ENCODE data around the gene CENPV. TPM values are rescaled to one million over a fixed set of nuclear protein-coding genes. Genes with fewer than 3 reads are reported as not detected.
"Not testable (repeated sequence)": the region's sequence is repeated elsewhere in the genome, so short reads cannot be mapped to it uniquely, and the experiment has no call there.

CENPV gene
- 121 and 144 TPM in 2 replicates for total RNA-seq (2014; rRNA removed; shearing (Covaris generic))

GRCh38 chr17:16353317-16354174, at the start of gene CENPV:
Gene CENPV (minus strand): TSS chr17:16353469. CDS start chr17:16353436, 33 bp downstream.
- DNase-seq (ENCODE audit: low read depth): peak; percentile 75

DNA sequence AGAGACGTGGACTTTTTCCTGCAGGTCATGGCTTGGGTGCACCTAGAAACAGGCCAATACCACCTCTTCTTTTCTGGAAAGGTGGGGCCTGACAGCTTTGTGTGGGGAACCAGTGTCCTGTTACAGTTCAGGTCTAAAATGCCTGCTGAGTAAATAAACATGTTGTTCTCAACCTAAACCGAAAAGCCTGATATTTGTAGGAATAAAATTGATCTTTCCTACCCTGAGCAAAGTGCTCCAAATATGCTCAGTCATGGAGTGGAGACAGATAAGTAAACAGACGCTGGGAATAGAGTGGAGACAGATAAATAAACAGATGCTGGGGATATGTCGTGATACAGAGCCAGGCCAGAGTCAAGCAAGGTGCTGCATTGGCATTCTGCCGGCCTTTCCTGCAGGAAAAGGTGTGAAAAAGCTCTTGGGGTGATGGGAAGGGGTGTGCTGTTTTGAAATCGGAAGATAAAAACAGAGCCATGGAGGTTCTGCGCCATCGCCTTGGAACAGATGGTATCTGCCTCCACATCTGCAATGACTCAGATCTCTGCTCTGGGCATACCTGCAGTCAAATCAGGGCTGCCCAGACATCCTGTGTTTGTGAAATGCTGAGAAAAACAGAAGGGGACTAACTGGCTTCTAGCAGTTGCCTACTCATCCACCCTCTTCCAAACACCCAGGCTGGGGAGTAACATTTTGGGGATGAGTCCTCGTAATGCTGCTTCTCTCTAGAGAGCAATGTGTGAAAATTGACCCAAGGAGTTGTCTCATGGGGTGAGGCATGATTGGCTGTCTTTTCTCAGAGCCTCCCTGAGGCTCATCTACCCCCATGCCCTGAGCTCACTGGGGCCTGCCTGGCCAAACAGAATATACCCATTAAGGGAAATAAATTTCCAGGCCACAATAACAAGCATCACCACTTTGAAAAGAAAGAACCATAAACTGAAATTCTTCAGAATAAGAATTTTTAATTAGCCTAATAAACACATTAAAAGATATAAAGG, 45.3 kb upstream of the CENPV start:
- DNase-seq (ENCODE audit: low read depth): no peak

DNA sequence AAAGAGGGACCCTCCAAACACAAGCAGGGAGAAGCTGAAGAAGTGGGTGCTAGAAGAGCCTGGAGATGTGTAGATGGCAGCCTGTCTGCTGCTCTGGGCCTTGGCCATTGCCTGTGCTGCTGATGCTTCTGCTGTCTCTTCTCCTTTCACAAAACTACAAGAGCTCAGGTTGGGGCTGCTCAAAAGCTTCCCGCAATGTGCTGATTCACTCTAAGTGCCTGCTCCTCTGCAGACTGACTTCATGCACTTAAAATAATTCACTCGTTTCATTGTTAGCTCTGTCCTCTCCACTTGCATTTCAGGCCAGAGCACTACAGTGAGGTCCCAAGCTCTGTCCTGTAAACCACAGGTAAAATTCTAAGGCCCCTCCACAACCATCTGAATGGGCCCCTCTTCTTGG, 43.4 kb upstream of the CENPV start:
- not testable (repeated sequence) for DNase-seq (ENCODE audit: low read depth)

DNA sequence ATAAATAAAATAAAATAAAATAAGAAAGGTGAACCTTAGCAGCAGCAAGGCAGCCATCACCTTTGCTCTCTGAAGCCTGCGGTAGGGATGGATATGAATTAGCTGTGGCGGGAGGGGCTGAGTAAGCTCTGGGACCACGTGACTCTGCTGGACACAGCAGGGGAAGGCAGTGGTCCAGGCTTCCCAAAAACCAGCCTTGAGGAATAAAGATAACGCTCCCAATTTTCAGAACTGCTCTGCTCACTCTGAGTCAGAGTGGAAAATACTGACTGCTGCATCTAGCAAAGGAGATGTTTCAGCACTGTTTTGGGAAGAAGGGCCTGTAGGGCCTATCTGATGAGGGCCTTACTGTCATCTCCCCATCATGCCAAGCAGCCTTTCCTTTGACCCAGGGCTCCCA, 42.6 kb upstream of the CENPV start:
- DNase-seq (ENCODE audit: low read depth): not testable (repeated sequence)

DNA sequence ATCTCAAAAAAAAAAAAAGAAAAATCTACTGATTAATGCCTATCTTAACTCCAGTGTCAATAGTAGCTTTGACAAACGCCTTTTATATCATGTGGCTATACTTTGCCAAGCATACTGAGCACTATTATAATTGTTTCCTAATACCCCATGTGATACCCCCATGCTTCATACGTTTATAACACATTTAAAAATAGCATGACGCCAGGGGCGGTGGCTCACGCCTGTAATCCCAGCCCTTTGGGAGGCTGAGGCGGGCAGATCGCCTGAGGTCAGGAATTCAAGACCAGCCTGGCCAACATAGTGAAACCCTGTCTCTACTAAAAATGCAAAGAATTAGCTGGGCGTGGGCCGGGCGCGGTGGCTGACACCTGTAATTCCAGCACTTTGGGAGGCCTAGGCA, 39.2 kb upstream of the CENPV start:
- not testable (repeated sequence) for DNase-seq (ENCODE audit: low read depth)

DNA sequence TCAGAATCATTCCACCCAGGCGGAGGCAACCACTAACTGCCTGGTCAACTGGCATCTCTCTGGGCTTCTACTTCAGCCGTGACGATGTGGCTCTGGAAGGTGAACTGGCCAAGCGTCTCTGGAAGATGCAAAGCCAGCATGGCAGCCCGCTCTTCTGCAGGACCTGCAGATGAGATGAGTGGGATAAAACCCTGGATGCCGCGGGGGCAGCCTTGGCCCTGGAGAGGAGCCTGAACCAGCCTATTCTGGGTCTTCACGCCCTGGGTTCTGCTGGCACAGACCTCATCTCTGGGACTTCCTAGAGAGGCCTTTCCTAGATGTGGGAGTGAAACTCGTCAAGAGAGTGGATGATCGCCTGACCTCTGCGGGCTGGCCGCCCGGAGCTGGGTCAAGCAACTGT, 38.2 kb upstream of the CENPV start:
- no peak for DNase-seq (ENCODE audit: low read depth)

DNA sequence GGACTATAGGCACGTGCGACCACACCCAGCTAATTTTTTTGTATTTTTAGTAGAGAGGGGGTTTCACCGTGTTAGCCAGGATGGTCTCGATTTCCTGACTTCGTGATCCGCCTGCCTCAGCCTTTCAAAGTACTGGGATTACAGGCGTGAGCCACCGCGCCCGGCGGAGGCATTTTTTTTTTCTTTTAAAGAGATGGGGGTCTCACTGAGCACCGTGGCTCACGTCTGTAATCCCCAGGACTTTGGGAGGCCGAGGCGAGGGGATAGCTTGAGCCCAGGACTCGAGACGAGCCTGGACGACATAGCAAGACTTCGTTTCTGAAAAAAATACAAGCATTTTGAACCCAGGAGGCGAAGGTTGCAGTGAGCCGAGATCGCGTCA, 32.8 kb upstream of the CENPV start:
- DNase-seq (ENCODE audit: low read depth): not testable (repeated sequence)

DNA sequence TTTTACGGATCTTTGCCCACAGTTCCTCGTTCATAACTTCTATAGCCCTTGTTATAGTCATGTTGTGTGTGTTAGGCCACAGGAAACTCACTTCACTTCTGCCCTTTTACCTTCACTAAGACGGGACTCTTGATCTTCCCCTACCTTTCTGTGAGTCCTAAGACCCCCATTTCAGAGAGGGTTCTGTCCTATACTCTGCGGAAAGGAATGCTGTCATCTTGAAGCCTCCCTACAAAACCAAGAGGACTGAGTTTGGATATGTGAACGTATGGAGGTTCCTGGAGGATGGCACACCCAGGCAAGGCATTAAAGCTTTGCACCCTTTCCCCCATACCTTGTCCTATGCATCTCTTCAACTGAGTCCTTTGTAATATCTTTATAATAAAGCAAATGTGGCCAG, 31.3 kb upstream of the CENPV start:
- no peak for DNase-seq (ENCODE audit: low read depth)

GRCh38 chr17:16383772-16384287, 30.6 kb upstream of the CENPV start:
- no peak for DNase-seq (ENCODE audit: low read depth)

DNA sequence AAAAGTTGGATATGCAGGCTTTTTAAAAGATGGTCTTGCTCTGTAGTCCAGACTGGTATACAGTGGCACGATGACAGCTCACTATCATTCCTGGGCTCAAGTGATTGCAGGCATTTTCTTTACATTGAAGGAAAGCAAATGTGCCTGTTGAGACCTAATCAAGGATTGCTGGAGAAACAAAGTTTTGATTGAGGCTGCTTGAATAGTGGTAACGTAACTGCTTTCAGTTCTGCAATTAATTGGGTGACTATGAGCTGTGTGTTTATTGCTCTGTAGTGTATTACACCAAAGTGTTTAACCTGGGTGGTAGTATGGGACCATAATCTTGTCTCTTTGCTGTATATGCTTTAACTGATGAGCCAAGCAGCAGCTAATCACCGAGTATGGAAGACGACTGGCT, 29.9 kb upstream of the CENPV start:
- no peak for DNase-seq (ENCODE audit: low read depth)

- DNase-seq (ENCODE audit: low read depth): no peak
Observed at GRCh38 chr17:16381496-16381820, 28.2 kb upstream of the CENPV start.

GRCh38 chr17:16380640-16381495, 27.6 kb upstream of the CENPV start, which contains the start of gene UBB:
Gene UBB (plus strand): TSS chr17:16381091. CDS start chr17:16381908, 817 bp downstream.
- DNase-seq (ENCODE audit: low read depth): peak; percentile 98

DNA sequence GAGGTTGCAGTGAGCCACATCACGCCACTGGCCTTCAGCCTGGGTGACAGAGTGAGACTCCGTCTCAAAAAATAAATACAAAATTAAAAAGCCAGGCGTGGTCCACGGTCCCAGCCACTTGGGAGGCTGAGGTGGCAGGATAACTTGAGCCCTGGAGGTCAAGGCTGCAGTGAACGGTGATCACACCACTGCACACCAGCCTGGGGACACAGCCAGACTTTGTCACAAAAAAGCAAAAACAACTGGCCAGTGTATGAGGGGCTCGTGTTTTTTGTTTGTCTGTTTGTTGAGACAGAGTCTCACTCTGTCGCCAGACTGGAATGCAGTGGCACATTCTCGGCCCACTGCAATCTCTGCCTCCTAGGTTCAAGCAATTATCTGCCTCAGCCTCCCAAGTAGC, 26.4 kb upstream of the CENPV start:
- no peak for DNase-seq (ENCODE audit: low read depth)

DNA sequence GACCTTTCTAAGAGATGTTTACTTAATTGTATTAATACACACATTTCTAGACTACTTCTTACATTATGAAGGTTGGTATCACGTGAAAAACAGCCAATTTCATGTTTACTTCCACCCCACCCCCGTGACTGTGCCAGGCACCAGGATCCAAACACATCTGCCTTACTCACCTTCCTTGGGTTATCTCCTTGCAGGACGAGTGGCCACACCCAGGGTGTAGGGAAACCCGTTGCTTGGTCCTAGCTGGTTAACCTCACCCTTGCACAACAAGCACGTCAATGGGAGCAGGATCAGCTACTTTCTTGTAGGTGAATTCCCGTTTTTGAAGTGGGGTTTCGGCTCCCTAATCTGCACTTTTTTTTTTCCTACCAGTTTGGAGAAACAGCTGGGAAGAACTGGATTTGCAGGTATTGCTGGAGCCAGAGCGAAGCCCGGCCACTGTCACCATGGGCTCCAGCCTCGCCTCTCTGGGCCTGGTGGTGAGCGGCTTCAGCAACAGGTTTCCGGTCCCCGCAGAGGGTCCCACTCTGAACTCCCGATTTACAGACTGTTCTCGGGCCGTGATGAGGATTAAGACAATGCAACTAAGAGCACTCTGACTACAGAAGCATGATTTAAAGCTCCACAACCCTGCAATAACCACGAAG, 25.5 kb upstream of the CENPV start:
- DNase-seq (ENCODE audit: low read depth): no peak

DNA sequence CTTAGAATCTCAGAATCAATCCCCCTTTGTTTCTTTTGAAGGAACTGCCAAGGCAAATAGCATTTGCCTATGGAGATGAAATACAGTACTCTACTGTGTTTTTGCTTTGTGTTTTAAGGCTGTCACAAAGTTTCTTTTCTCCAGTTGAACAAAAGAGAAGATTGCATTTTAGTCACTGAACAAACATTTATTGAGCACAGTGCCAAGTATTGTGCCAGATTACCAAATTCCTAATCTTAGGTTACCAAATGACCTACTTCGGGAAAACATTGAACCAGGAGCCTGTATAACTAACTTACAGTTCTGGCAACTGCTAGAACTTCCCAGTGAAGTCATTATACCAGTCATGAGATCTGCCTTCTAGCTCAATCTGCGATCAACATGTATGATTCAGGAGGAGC, 24.7 kb upstream of the CENPV start:
- no peak for DNase-seq (ENCODE audit: low read depth)

DNA sequence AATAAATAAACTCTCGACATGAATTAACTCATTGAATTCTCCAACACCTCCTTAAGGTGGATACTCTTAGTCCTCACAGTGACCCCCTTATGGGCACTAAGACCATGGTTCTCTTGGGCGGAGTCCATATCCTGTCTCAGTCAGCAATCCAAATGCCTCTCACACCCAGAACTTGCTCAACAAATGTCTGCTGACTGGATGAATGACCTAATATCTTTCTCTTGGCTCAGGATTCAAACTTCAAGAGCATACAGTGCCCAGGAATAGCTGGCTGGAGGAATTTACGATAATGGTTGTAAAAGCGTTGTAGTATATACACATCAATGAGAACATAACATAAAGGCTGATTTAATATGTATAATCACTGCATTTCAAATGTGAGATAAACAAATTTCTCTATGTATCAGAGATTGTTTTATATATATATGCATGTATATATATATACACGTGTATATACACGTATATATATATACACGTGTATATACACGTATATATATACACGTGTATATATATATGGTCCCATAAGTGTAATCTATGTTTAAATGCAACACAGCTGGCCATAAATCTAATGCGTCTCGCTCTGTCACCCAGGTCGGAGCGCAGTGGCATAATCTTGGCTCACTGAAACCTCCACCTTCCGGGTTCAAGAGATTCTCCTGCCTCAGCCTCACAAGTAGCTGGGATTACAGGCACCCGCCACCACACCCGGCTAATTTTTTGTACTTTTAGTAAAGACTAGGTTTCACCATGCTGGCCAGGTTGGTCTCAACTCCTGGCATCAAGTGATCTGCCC, 21.1 kb upstream of the CENPV start:
- DNase-seq (ENCODE audit: low read depth): peak; percentile 22

DNA sequence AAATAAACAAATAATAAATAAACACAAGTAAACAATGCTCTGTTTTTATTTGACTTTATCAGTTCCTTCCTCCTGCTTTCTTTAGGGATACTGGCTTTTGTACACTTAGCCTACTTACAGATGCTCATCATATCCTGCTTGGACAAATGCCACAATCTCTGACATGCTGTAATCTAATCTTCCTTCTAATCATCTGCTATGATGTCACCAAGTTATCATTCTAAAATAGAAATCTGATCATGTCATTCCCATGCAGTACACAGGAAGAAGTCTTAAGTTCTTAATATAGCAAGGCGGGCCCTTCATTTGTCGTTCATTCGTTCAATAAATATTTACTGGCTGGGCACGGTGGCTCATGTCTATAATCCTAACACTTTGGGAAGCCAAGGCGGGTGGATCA, 18.5 kb upstream of the CENPV start:
- DNase-seq (ENCODE audit: low read depth): peak; percentile 67

DNA sequence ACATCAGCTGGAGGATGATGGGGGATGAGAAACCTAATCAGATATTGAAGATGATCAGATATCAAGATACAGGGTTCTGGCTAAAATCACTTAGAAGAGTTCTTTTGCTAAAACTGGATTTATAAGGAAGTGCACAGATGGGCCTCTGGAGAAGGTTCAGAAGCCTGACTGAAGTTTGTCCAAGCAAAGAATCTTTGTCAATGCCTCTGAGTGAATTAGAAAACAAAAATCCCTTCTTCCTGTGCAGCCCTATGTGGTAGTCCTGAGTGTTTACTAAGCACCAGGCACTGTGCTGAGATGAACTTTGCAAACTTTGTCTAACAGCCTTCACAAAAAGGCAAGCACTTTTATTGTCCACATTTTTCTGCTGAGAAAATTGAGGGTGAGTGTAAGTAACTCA, 11.4 kb upstream of the CENPV start:
- no peak for DNase-seq (ENCODE audit: low read depth)

GRCh38 chr17:16363749-16364536, 10.7 kb upstream of the CENPV start:
- peak; percentile 73 for DNase-seq (ENCODE audit: low read depth)

Data from Daoy (cell line).